NAMALWA (cell line): Measurements from ENCODE around the gene RBM12.

Experiments used
- DNase-seq: peaks from one replicate; pipeline ENCODE4 v3.0.0-alpha.2; 2015; ENCODE audit warnings: low spot score

The RBM12 gene

DNA sequence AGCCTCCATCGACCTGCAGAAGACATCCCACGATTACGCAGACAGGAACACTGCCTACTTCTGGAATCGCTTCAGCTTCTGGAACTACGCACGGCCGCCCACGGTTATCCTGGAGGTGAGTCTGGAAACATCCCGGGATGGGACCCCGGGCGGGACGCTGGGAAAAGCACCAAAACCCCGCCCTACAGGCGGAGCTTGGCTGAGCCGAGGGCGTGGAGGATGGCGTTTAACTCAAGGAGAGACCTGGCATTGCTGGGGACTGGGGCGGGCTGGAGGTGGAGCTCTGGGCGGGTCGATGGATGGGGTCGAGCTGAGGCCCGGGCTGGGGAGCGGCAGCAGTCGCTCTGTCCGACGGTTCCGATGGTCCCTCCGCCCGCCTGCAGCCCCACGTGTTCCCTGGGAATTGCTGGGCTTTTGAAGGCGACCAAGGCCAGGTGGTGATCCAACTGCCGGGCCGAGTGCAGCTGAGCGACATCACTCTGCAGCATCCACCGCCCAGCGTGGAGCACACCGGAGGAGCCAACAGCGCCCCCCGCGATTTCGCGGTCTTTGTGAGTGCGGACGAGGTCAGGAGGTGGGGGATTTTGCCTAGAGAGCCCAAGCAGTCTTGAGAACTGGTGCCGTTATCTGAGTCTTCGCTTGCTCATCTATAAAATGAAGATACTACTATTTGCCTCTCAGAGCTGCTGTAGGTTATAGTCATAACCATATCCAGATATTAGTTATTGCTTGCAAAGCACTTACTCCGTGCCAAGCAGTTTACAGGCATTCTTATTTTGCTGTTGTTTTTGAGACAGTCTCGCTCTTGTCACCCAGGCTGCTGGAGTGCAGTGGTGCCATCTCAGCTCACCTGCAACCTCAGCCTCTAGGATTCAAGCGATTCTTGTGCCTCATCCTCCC lies 45.3 kb downstream of the RBM12 start:
- DNase-seq = peak; percentile 94

DNA sequence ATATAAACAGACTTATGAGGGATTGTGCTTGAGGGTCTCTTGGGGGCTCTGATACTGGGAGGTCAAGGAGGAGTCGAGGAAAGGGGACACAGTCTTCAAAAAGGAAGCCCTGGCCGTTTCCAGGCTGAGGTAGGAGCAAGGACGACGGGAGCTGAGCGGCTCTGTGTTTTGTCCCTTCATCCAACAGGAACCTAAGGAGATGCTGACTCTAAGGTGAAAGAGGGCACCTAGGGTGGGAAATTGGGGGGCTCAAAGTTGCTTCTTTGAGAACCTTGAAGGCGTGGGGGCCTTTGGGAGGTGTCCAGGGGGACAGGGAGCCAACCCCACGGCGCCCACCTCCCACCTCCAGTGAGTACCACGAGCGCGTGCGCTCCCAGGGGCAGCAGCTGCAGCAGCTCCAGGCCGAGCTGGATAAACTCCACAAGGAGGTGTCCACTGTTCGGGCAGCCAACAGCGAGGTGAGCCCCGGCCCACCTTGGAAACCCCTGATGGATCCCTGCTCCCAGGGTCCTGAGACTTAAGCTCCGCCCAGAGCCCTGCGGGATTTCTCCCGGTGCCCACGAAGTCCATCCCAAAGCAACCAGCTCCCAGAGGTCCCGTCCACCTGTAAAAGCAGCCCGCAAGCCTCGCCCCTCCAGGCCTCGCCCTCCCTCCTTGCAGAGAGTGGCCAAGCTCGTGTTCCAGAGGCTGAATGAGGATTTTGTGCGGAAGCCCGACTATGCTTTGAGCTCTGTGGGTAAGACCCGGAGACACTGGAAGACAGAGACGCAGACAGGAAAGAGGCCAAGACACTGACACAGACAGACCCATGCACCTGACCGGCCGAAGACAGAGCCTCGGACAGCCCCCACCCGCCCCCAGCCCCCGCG lies 46.2 kb downstream of the RBM12 start:
- DNase-seq = peak; percentile 45

DNA sequence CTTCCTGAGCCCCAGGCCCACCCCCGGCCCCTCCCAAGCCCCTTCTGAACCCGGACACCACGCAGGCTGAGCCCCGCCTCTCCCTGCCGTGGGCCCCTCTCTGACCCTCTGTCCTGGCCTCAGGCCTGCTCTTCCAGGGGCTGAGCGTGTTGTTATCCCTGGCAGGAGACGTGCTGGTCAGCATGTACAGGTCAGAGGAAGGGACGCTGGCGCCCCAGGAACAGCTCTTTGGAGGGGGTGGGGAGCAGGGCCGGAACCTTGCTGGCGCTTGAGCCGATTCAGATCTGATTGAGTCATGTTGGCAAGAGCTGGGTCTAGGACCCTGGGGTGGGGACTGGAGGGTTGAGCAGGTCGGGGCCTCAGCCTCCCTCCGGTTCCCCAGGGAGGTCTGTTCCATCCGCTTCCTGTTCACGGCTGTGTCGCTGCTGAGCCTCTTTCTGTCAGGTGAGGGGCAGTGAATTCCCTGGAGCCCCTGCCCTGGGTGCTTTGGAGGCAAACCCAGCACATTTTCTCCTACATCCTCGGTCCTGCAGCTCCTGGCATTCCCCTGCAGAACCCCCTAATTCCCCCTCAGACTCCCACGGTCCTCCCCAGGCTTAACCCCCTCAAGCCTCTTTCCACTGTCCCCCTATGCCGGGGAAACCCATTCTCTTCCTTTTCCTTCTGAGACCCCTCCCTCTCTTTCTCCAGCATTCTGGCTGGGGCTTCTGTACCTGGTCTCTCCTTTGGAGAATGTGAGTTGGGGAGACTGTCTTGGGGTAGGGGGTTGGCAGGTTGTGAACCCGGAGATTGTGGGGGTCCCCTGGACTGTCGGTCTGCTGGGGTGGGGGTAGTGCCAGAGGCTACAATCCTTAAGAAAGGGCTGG lies 47.1 kb downstream of the RBM12 start:
- peak; percentile 85 for DNase-seq

DNA sequence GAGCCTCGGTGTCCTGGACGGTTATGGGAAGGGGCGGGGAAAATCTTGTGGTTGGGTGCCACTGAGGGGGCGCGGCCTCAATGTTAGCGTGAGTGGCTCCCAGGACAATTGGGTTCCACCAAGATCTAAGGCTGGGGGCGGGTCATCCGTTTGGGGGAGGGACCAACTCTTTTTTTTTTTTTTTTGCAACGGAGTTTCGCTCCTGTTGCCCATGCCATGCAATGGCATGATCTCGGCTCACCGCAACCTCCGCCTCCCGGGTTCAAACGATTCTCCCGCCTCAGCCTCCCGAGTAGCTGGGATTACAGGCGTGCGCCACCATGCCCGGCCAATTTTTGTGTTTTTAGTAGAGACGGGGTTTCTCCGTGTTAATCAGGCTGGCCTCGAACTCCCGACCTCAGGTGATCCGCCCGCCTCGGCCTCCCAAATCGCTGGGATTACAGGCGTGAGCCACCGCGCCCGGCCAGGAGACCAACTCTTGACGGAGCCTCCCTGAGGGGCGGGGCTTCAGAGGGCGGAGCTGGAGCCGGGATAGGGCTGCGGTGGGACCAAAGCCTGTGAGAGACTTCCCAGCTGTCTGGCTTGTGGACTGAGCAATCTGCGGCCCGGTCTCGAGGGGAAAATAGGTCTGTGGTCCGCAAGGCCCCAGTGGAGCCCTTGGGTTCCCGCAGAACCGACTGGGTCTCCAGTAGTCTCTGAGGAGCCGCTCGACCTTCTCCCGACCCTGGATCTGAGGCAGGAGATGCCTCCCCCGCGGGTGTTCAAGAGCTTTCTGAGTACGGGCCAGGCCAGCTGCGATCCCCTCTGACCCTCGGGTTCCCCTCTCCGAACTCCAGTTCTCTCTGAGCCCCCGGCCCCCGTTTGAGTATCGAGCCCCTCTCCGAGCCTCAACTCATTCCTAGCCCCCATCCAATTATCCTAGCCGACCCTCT lies 48.0 kb downstream of the RBM12 start:
- peak; percentile 100 for DNase-seq

GRCh38 chr20:35615667-35616464 lies 48.8 kb downstream of the RBM12 start, which contains the start of gene SPAG4:
TSS of gene SPAG4 (plus strand) at chr20:35615829. CDS start at chr20:35616004, 175 bp downstream.
- DNase-seq = peak; percentile 79

- DNase-seq = peak; percentile 77
These were observed 53.2 kb downstream of the RBM12 start for GRCh38 chr20:35611482-35611881.

DNA sequence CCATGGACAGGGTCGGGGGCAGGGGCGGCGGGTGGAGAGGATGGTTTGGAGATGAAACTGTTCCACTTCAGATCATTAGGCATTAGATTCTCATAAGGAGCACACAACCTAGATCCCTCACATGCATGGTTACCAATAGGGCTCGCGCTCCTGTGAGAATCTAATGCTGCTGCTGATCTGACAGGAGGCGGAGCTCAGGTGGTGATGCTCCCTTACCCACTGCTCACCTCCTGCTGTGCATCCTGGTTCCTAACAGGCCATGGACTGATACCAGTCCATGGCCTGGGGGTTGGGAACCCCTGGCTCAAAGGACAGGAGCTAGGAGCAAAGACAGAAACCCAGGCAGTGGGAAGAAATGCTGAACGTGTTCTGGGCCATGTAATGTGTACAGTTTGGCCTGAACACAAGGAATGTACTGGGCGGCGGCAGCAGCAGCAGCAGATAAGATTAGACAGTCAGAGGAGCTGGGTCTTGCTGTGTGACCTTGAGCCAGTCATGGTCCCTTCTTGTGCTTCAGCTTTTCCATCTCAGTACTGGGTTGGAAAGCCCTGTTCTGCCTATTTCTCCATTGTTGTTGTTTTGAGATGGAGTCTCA lies 53.8 kb downstream of the RBM12 start:
- DNase-seq = no peak

DNA sequence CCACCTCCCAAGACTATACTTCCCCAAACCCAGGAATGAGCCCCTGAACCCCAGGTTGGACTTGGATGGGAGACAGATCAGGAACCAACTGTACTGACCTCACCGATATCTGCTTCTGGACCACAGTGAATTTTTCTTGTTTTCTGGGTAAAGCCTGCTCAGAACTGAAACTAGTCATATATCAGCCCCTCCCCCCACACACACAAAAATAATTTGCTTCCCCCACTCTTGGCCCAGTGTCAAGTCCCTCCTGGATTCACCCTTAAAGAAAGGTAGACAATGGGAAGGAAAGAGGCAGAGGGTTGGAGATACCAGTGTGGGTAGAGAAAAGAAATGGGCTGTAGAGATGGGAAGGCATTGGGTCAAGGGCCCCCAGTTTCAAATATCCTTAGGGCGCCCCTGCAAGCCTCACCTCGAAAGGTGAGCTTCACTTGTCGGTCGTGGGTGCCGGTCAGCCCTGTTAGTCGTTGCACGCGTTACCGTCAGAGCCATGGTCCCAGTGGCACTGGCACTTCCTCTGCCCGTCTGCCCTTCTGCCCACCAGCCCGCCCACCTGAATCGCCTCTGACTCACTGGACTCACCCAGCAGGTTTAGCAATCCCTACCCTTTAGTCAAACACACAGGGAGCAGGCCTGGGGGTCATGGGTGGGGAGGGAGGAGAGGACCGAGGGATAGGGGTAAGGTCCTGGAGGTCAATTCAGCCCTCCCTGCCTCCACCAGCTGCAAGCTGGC lies 57.5 kb downstream of the RBM12 start:
- DNase-seq = no peak

GRCh38 chr20:35606127-35606526 lies 58.6 kb downstream of the RBM12 start:
- no peak for DNase-seq

DNA sequence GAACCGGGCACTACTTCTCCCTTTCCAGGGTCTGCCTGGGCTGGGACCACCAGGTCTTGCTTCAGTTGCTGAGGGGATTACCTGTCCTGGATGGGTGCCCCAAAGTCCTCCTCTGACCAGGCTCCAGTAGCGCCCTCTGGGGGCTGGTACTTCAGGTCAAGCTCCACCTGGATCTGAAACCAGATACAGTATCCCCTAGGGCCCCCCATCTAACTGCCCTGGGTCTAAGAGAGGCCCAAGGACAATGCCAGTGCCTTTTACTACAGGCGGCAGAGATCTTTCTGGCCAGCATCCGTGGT lies 60.3 kb downstream of the RBM12 start:
- peak; percentile 53 for DNase-seq

DNA sequence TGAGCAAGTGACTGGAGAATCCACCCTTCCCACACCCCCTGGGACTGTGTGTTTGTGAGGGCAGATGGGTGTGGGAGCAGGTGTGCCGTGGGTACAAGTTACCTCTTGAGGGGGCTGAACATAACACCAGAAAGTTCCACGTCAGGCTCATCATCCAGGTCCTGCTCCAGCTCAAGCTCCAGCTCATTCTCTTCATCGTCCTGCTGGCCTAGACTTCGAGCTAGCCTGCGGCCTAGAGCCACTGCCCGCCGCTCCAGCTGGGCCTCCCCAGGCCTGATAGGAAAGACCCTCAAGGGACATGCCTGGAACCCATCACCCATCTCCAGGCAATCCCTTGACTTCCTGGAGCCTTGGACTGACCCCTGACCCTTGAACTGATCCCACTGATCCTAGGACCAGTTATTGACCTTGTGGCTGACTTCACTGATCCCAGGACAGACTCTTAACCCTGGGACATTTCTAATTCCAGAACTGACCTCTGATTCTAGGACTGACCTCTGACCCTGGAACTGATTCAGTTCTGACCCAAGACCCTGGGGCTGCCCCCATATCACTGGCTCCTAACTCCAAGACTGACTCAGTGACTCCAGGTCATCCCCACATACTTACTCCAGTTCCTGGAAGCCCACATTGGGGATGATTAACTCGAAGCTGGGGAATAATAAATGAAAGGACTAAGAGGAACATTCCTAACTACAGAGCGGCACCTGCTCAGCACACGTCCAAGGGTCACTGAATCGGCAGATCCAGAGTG lies 60.8 kb downstream of the RBM12 start:
- DNase-seq = no peak

DNA sequence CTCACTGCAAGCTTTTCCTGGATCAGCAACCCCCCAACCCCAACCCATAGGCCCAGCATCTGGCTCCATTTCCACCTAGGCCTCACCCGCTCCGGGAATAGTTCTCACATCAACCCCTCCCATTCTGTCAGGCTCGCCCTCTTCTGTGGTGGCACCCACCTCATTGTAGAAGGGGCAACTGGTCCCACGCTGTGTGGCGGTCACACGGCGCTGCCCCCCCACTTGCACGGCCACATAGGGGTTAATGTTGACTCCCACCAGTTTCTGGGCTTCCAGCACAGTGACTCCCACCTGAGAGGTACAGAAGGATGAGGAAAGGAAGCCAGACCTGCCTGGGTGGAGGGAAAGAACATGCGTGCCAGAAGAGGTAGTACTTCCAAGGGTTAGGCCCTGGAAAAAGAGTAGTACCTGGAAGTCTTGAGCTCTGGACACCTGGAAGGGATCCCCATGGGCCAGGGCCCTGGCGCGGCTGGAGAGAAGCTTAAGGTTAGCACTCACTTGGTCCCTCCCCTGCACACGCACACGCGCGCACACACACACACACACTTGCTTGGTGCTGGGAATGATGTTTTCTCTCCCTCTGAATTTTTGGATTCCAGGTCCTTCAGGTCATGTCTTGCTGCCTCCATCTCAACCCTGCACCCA lies 61.7 kb downstream of the RBM12 start:
- no peak for DNase-seq

GRCh38 chr20:35601990-35602389 lies 62.7 kb downstream of the RBM12 start:
- DNase-seq = no peak

- no peak for DNase-seq
These were observed 63.4 kb downstream of the RBM12 start for GRCh38 chr20:35600993-35601973.

DNA sequence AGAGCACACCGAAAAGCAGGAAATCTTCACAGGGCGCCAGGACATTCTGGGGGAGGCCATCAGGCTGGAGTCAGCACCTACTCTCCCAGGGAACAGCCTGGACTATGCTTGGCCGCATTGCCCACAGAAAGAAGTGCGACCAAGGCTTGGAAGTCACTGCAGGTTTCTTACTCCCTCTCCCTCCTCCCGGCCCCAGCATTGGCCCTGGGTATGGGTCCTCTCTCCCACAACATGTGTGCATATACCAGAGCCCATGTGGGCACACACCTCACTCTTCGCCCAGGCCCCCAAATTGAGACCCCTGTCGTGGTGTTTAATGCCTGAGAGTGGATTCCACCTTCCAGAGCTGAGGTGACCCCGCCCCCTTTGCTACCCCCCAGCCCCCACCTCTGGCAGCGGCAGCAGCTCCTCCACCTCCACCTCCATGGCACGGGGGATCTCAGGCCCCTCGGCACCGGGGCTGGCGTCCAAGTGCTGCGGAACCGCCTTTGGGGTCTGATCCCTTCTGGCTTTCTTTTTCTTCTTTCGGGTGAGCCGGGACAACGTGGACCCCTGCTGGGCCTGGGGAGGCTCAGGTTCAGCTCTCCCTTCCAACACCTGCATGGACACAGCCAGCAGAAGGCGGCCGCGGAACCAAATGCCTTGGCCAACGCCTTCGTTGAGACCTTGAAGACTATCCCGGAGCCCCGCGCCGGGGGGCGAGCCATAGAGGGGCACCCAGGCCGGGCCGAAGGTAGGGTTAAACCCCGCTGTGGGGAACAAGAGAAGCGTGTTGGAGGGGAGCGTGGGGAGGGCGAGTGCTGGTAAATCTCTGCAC lies 64.3 kb downstream of the RBM12 start:
- DNase-seq = no peak

- no peak for DNase-seq
These were observed 65.0 kb downstream of the RBM12 start for GRCh38 chr20:35599776-35600120.
